Upper lobe of right lung (tissue), 1 donor: ENCODE measurements around the gene MON2. TPM values are rescaled to one million over a fixed set of nuclear protein-coding genes. Genes with fewer than 3 reads are reported as not detected.

Experiments used
- ATAC-seq: fragments of 200-7000 bp; cut with Tn5 transposase; one replicate; pipeline ENCODE4 v1.9.1; 2020; ENCODE audit warnings: mild to moderate bottlenecking, moderate library complexity
- DNase-seq: peaks from one replicate; pipeline ENCODE4 v3.0.0-alpha.2; 2020
- H3K27ac ChIP-seq: fragments of 200-600 bp; one replicate; pipeline ENCODE4 v1.8.0; 2022
- H3K27me3 ChIP-seq: fragments of 200-600 bp; one replicate; pipeline ENCODE4 v1.8.0; 2022; ENCODE audit warnings: mild to moderate bottlenecking
- H3K36me3 ChIP-seq: fragments of 200-600 bp; one replicate; pipeline ENCODE4 v1.8.0; 2022
- H3K4me1 ChIP-seq: fragments of 200-600 bp; one replicate; pipeline ENCODE4 v1.8.0; 2022
- H3K4me3 ChIP-seq: fragments of 200-600 bp; one replicate; pipeline ENCODE4 v1.8.0; 2022; ENCODE audit warnings: mild to moderate bottlenecking
- H3K9me3 ChIP-seq: fragments of 200-600 bp; one replicate; pipeline ENCODE4 v1.8.0; 2022
- intact Hi-C: fragments of 100-400 bp; cut with DNase I; formaldehyde crosslinking; loops from one replicate; pipeline ENCODE4 v1.11.0; 2022
- total RNA-seq: library from RNA; stranded (reverse); fragmentation: NEBNext Ultra II Directional; extraction: Animal tissue kit (Norgen Biotek cat#: 25700); gene quantifications from one replicate; pipeline ENCODE4 v1.2.1, GENCODE V29; 2021
- TF ChIP-seq, protein P1 (sequence below): fragments of 200-600 bp; IDR thresholded peaks from one replicate; pipeline ENCODE4 v1.8.0; 2022; ENCODE audit warnings: antibody characterized with exemption
- donor health status: DM: no; HTN: yes; CAD: no; lungs with severe emphysema.

Gene MON2
- total RNA-seq, 1 donor from 2014 or later: 58.2 TPM

DNA sequence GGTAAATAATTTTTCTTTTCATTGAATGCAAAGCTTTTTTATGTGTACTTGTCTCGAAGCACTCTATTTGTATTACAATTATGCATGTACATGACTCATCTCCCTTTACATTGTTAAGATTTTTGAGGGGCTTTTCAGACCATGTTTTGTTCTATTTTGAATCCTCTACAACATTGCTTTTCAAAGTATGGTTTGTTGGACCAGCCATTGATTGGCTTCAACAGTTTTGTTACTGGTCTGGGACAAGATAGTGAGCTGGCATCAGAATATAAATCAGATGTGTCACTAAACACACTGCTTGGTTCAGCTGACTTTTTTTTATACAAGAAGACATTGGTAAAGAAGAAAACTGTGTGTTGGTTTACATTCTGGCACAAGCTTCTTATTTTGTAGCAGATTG, 122.3 kb downstream of the MON2 start:
- Histone ChIP-seq H3K27ac (no peak overlapping the region), H3K4me1 (no peaks in the 10 kb centered on the region), H3K36me3 (peaks cover 47% of the 10 kb centered on the region), H3K27me3 (no peaks in the 10 kb centered on the region), H3K9me3 (no peaks in the 10 kb centered on the region), H3K4me3 (no peak overlapping the region)
- intact Hi-C loops: no loop called here
- TF ChIP-seq, protein P1, sequence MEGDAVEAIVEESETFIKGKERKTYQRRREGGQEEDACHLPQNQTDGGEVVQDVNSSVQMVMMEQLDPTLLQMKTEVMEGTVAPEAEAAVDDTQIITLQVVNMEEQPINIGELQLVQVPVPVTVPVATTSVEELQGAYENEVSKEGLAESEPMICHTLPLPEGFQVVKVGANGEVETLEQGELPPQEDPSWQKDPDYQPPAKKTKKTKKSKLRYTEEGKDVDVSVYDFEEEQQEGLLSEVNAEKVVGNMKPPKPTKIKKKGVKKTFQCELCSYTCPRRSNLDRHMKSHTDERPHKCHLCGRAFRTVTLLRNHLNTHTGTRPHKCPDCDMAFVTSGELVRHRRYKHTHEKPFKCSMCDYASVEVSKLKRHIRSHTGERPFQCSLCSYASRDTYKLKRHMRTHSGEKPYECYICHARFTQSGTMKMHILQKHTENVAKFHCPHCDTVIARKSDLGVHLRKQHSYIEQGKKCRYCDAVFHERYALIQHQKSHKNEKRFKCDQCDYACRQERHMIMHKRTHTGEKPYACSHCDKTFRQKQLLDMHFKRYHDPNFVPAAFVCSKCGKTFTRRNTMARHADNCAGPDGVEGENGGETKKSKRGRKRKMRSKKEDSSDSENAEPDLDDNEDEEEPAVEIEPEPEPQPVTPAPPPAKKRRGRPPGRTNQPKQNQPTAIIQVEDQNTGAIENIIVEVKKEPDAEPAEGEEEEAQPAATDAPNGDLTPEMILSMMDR: no peak
- no peak for ATAC-seq
- no peak for DNase-seq

DNA sequence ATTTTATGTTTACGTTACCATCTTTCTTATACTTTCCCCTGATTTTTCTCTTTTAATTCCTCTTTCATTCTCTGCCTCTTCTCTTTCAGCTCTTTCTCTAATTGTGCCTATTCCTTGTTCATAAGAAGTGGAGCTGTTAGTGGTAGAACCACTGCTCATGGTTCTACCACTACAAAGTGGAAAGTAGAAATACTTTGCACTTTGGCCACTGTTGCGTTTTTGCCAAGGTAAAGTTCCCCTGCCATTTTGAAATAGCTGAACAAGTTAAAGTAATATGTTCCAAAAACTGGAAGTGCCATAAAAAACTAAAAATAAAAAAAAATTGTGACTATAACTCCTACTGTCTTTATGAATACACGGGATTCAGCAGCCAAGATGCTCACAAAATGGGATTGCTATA, 130.6 kb downstream of the MON2 start:
- no peak overlapping the region for H3K4me3 ChIP-seq
- no peaks in the 10 kb centered on the region for H3K9me3 ChIP-seq
- ATAC-seq (no peak), DNase-seq (no peak)
- intact Hi-C loops: no loop called here
- TF ChIP-seq, protein P1: no peak
- H3K27me3 ChIP-seq: no peaks in the 10 kb centered on the region
- H3K36me3 ChIP-seq: peaks cover 12% of the 10 kb centered on the region
- peaks cover 4% of the 10 kb centered on the region for H3K4me1 ChIP-seq
- H3K27ac ChIP-seq: no peak overlapping the region

DNA sequence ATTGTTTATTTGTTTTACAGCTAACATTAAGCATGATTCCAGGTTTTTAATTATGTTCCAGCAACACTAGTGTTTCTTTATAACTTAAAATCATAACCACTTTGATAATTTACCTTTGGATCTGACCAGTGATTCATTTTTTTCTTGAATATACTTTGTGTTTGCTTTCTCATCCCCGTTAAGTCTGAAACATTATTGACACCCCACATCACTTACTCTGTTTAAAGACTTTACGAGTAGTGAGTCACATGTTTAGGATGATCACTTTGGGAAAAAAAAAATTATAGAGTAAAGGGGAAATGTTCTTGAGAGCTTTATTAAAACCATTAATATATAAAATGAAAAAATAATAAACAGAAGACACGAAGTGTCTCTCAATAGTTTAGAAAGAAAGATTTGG, 132.2 kb downstream of the MON2 start:
- TF ChIP-seq, protein P1: no peak
- Histone ChIP-seq H3K4me1 (peaks cover 4% of the 10 kb centered on the region), H3K36me3 (no peaks in the 10 kb centered on the region), H3K27ac (no peak overlapping the region), H3K9me3 (no peaks in the 10 kb centered on the region), H3K4me3 (no peak overlapping the region), H3K27me3 (no peaks in the 10 kb centered on the region)
- ATAC-seq (no peak), DNase-seq (no peak)
- intact Hi-C loops: no loop called here

DNA sequence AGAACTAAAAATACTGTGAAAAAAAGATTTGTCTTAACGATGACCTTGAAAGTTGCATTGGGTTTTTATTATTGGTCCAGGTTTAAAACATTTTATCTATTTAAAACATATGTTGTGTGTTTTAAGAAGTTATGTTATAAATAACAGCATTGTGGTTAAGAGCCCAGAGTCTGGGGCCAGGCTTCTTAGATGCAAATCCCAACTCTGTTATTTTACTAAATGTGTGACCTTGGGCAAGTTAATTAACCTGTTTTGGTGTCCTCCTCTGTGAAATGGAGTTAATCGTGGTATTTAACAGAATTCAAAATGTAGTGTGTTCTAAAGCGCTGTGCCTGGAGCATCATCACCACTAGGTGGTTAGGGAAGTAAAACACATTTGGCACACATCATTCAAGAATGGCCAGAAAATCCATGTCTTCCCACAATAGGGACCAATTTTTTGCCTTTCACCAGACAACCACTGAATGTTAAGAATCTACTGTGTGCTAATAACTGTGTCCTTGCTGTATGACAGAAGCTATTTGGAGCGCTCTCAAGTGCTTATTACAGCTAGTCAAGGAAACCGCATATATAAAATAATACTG, 133.3 kb downstream of the MON2 start:
- H3K27ac ChIP-seq: no peak overlapping the region
- peaks cover 14% of the 10 kb centered on the region for H3K4me1 ChIP-seq
- no peak overlapping the region for H3K4me3 ChIP-seq
- no peaks in the 10 kb centered on the region for H3K36me3 ChIP-seq
- no peaks in the 10 kb centered on the region for H3K9me3 ChIP-seq
- TF ChIP-seq, protein P1: no peak
- intact Hi-C loops: no loop called here
- no peak for ATAC-seq
- H3K27me3 ChIP-seq: no peaks in the 10 kb centered on the region
- no peak for DNase-seq

DNA sequence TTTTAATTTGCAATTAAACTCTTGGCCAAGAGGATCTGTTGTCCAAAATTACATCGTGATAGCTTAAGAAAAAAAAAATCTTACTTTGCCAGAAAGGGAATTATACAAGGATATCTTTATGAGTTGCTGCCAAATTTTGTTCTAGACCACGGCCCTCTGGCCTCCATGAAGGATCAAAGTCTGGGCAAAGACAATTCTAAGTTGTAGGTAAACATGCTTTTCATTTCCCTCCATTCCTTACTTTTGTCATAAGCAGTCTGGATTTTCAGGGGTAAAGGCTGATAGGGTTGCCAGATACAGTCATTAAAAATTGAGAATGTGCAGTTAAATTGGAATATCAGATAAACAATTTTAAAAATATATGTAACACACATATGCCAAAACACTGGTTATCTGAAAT, 135.1 kb downstream of the MON2 start:
- Histone ChIP-seq H3K4me1 (peaks cover 20% of the 10 kb centered on the region), H3K36me3 (no peaks in the 10 kb centered on the region), H3K4me3 (peak overlapping the region; percentile 79), H3K27me3 (no peaks in the 10 kb centered on the region), H3K9me3 (no peaks in the 10 kb centered on the region), H3K27ac (peak overlapping the region; percentile 100)
- DNase-seq (no peak), ATAC-seq (no peak)
- intact Hi-C loops: no loop called here
- TF ChIP-seq, protein P1: no peak
